Measurements from ENCODE around the gene PTPN7.

PTPN7 gene

GRCh38 chr1:202165267-202165941 is 5.0 kb upstream of the PTPN7 start:
- DNase-seq, result no peak

GRCh38 chr1:202164271-202165037 is 4.1 kb upstream of the PTPN7 start:
- no peak for DNase-seq

- no peak for DNase-seq
These were observed 3.2 kb upstream of the PTPN7 start for GRCh38 chr1:202163281-202164270.

GRCh38 chr1:202162418-202163280 is 2.2 kb upstream of the PTPN7 start:
- DNase-seq, result no peak

- no peak for DNase-seq
These were observed 1.6 kb upstream of the PTPN7 start for GRCh38 chr1:202162047-202162417.

- no peak for DNase-seq
These were observed 997 bp upstream of the PTPN7 start for GRCh38 chr1:202161151-202162046.

GRCh38 chr1:202159534-202160371 is 649 bp downstream of the PTPN7 start:
- no peak for DNase-seq

- DNase-seq, result no peak
These were observed 1.4 kb downstream of the PTPN7 start for GRCh38 chr1:202158810-202159533.

- DNase-seq, result no peak
These were observed 2.5 kb downstream of the PTPN7 start for GRCh38 chr1:202157945-202158344.

- DNase-seq, result no peak
These were observed 3.8 kb downstream of the PTPN7 start for GRCh38 chr1:202156590-202156989.

- no peak for DNase-seq
These were observed 4.9 kb downstream of the PTPN7 start for GRCh38 chr1:202155478-202156021.

GRCh38 chr1:202154766-202155477 is 5.5 kb downstream of the PTPN7 start:
- DNase-seq, result peak; percentile 69

GRCh38 chr1:202154148-202154765 is 6.1 kb downstream of the PTPN7 start:
- DNase-seq, result no peak

GRCh38 chr1:202153284-202153683 is 7.1 kb downstream of the PTPN7 start:
- no peak for DNase-seq

GRCh38 chr1:202152399-202152798 is 8.0 kb downstream of the PTPN7 start:
- no peak for DNase-seq

- no peak for DNase-seq
These were observed 9.4 kb downstream of the PTPN7 start for GRCh38 chr1:202151045-202151444.

- DNase-seq, result no peak
These were observed 9.8 kb downstream of the PTPN7 start for GRCh38 chr1:202150602-202151001.

- no peak for DNase-seq
These were observed 10.2 kb downstream of the PTPN7 start for GRCh38 chr1:202150187-202150586.

Measured in DMS 273 treated with DMSO at 0.1 percent for 48 hours (cell line).